ENCODE data around the gene FBXL4. TPM values are rescaled to one million over a fixed set of nuclear protein-coding genes. Genes with fewer than 3 reads are reported as not detected.

The FBXL4 gene
- total and polyA plus RNA-seq, 2 of the 8 experiments (the other 6 are each of a cell fraction or from before 2014, with no cell fraction given) = 6.9 to 13.8 TPM

DNA sequence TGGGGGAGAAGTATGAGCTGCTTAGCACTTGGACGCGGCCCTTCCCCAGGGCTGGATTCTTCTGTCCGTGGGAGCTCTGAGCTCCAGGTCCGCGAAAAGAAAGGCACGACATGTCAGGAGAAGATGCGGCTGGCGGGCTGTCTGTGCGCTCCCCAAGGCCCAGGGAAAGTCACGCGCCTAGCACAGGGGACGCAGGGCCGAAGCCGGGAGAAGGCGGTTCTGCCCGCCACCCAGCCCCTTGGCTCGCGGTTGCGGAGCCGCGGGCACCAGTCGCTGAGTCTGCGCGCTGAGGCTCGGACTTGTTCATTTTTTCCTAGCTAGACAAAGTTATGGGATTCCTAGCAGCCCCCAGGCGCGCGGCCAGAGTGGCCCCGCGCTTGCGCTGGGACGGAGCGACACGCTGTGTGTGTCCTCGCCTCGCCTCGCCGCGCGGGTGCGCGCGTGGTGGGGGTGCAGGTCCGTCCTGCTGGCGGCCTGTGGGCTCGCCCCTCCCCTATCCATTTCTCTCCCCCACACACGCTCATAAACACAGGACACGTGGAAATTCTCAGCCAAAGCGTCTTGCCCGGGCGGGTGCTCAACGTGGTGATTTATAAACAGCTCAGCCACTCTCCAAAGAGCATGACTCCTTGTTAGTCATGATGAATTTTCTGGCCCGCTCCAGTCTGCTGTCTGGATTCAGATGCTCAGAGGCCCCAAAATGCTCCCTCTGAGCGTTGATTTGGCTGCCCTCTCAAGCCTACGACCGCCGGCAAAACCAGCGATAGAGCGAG, 115.3 kb downstream of the FBXL4 start:
- Histone ChIP-seq H3K9ac (replicated peaks in 1 of 4; ENCODE audit: extremely low read depth in 1 of 4, low read depth in 3 of 4, low read length in 3 of 4) (no peak overlapping the region), H4K5ac (ENCODE audit: insufficient read length, low read depth, low read length) (no peak overlapping the region), H3K27me3 (replicated peaks in 1 of 4; ENCODE audit: control insufficient read depth in 3 of 4, extremely low read depth in 1 of 4, insufficient read depth in 3 of 4, low read length in 3 of 4) (peaks cover 75 to 91% (median 85%) of the 10 kb centered on the region in 4 experiments), H2BK5ac (ENCODE audit: low read depth, low read length) (no peak overlapping the region), H3K23me2 (ENCODE audit: low read depth, low read length) (peaks cover 23% of the 10 kb centered on the region), H4K91ac (replicated peaks; ENCODE audit: insufficient read length, low read length) (no peak overlapping the region), H3K27ac (ENCODE audit: low read depth, low read length) (no peak overlapping the region), H3K36me3 (ENCODE audit: control insufficient read depth in 2 of 4, insufficient read depth in 4 of 4, low read length in 3 of 4) (no peaks in the 10 kb centered on the region; a peak in 1 of 8 replicates), H3K79me2 (ENCODE audit: control insufficient read depth in 1 of 2, insufficient read depth in 2 of 2, low read length in 2 of 2) (no peaks in the 10 kb centered on the region), H2BK20ac (ENCODE audit: low read length) (peak overlapping the region; percentile 32; the same call in 1 of the 2 replicates), H2BK12ac (ENCODE audit: low read depth, low read length) (no peak overlapping the region), H3K4me3 (ENCODE audit: extremely low read depth in 1 of 4, insufficient read depth in 2 of 4, low read depth in 3 of 4, low read length in 4 of 4) (peak overlapping the region; percentile 23 to 63 (median 34); a peak in 7 of 8 replicates), H3K9me3 (ENCODE audit: insufficient read depth in 2 of 2, low read depth in 1 of 2, low read length in 1 of 2) (no peaks in the 10 kb centered on the region), H4K20me1 (replicated peaks in 1 of 2; ENCODE audit: control insufficient read depth in 1 of 2, insufficient read depth in 2 of 2, low read length in 2 of 2) (peaks cover 5 to 10% of the 10 kb centered on the region in 2 experiments), H4K8ac (ENCODE audit: extremely low read depth, insufficient read depth, low read length) (peak overlapping the region; percentile 48; the same call in 1 of the 2 replicates), H3K56ac (replicated peaks; ENCODE audit: insufficient read length, low read depth, low read length) (no peak overlapping the region), H2BK15ac (ENCODE audit: low read length) (0 out of 2 replicates have a peak overlapping the region, but pooled peaks have one; percentile 61), H3K4ac (replicated peaks; ENCODE audit: insufficient read length, low read depth, low read length) (no peak overlapping the region), H3K23ac (ENCODE audit: insufficient read length) (no peak overlapping the region), H2AFZ (ENCODE audit: low read length) (no peak overlapping the region; the same call in 1 of the 2 replicates), H2BK120ac (replicated peaks; ENCODE audit: low read depth, low read length) (no peak overlapping the region), H3K79me1 (ENCODE audit: low read depth, low read length) (no peaks in the 10 kb centered on the region), H3K4me1 (replicated peaks in 1 of 4; ENCODE audit: control insufficient read depth in 3 of 4, insufficient read depth in 4 of 4, low read length in 3 of 4) (peaks cover 0 to 35% (median 22%) of the 10 kb centered on the region in 4 experiments; a peak in 6 of 7 replicates), H2AK5ac (ENCODE audit: low read depth, low read length) (no peak overlapping the region), H3K4me2 (ENCODE audit: insufficient read depth in 1 of 2, low read depth in 2 of 2, low read length in 2 of 2) (peak overlapping the region; percentile 84 to 95), H3K14ac (ENCODE audit: insufficient read length) (no peak overlapping the region), H3K18ac (ENCODE audit: extremely low read depth, low read length) (peak overlapping the region; percentile 19; the same call in 1 of the 2 replicates)
- no peak for FAIRE-seq
- ChIA-PET POLR2A (ENCODE audit: partially characterized antibody) (interaction anchor here (2.8 kb wide), 1 partner anchor 10 kb away, joined by 12 read pairs; no protein-coding TSS in a partner anchor), CTCF (ENCODE audit: partially characterized antibody) (interaction anchor here (0.6 to 10.0 kb wide), 5 partner anchors 11 to 451 kb away, joined by 3 to 79 read pairs (median 3); no protein-coding TSS in a partner anchor)
- 3% methylated on average over 42 of the region's 59 CpGs; no CpG with 5 or more reads in 1 of the 2 experiments for WGBS, 2 experiments (ENCODE audit: extremely low coverage in 1 of 2, insufficient coverage in 1 of 2, insufficient read length in 1 of 2, insufficient replicate concordance in 2 of 2, low coverage in 1 of 2, low lambda C conversion rate in 2 of 2, missing lambda C conversion rate in 1 of 2)
- DNase-seq (ENCODE audit: low read depth in 1 of 2, low spot score in 2 of 2) = no peak
- TF ChIP-seq RAD21 (IDR thresholded peaks at IDR 0.05 in 1 of 2, conservative IDR thresholded peaks at IDR 0.05 in 1 of 2; ENCODE audit: low read depth in 2 of 2, low read length in 2 of 2) (no peak), CBX8 (IDR thresholded peaks at IDR 0.05; ENCODE audit: borderline replicate concordance, low read depth, low read length) (no peak; the same call in 1 of the 2 replicates), SP4 (IDR thresholded peaks at IDR 0.05; ENCODE audit: low read length) (no peak), RNF2 (IDR thresholded peaks at IDR 0.05; ENCODE audit: borderline replicate concordance, low read depth, low read length, missing control alignments, poor library complexity, severe bottlenecking) (peak; percentile 94), PHF8 (conservative IDR thresholded peaks at IDR 0.05; ENCODE audit: low read depth, low read length) (no peak), EZH2 (IDR thresholded peaks at IDR 0.05; ENCODE audit: low read depth, low read length, severe bottlenecking) (peak; percentile 88), YY1 (IDR thresholded peaks at IDR 0.05; ENCODE audit: low read depth, low read length) (no peak), TEAD4 (IDR thresholded peaks at IDR 0.05; ENCODE audit: low read depth, low read length) (no peak), SP2 (IDR thresholded peaks at IDR 0.05; ENCODE audit: low read length) (no peak)
- TF ChIP-seq, protein P1, sequence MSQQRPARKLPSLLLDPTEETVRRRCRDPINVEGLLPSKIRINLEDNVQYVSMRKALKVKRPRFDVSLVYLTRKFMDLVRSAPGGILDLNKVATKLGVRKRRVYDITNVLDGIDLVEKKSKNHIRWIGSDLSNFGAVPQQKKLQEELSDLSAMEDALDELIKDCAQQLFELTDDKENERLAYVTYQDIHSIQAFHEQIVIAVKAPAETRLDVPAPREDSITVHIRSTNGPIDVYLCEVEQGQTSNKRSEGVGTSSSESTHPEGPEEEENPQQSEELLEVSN (IDR thresholded peaks at IDR 0.05) = peak; percentile 63; the same call in 1 of the 2 replicates

All from H1 (cell line).